GM21515 (cell line): ENCODE measurements around the gene DAB1.

Experiments
- ATAC-seq: cut with Tn5 transposase; IDR thresholded peaks from one replicate; pipeline ENCODE4 v1.9.1; 2021; ENCODE audit not compliant: unreplicated experiment

DAB1 gene

DNA sequence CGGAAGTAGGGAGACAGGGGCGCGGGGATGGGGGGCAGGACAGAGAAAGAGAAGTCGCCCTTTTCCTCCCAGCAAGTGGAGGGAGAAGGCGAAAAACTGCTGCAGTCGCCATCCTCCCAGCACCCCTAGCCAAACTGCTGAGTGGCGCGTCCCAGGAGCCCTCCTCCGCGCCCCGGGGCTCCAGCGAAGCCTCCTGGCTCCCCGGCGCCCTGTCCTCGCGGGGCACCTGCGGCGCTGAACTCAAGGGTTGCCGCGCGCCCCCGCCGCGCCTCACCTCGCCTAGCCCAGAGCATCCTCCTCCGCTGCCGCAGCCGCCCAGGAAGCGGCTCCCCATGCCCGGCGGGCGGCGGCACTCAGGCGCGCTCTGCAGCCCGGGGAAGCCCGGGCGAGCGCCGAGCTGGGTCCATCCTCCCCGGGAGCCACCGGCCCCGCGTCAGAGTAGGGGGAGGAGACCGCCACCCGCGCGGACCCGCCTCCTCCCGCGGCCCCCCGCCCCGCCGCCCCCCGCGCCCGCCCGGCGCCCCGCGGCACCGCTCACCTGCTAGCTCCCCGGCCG is at the start of gene DAB1:
TSS of gene DAB1 (minus strand) at position 405 of the 556 bp plus-strand sequence. CDS start 133,030 bp downstream, outside the sequence.
- no peak for ATAC-seq

DNA sequence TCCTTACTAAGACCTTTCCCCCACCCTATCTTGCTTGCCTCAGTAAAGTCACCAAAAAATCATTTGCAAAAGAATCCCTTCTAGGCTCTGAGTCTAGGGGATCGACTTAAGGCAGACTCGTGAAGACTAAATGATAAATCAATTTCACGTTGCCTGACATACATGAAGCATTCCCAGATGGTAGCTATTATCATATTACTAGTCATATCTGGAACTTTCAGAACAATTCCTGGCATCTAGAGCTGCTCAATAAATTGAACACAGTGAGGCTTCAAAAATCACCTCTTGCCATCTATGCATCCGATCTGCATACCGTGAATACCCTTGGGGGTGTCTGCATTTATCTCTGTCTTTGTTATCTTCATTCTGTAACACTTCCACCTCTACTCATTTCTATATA is 49.6 kb upstream of the DAB1 start:
- ATAC-seq = no peak

DNA sequence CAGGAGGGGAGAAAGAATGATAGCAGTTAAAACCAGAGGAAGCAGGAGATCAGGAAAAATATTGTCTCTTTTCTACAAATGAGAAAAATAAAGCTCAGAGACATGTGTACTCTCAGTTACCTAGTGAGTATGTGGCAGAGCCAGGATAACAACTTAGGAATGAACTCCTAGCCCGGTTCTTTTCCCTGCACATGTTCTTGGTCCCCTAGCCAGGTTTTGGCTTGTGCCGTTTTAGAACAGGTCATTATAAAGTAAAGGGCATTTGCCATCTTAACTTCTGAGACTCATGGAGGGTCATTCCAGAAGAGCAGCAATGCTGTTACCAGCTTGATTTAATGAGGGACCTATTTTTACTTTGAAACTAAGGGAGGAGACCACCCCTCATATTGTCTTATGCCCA is 48.1 kb upstream of the DAB1 start:
- ATAC-seq = no peak

DNA sequence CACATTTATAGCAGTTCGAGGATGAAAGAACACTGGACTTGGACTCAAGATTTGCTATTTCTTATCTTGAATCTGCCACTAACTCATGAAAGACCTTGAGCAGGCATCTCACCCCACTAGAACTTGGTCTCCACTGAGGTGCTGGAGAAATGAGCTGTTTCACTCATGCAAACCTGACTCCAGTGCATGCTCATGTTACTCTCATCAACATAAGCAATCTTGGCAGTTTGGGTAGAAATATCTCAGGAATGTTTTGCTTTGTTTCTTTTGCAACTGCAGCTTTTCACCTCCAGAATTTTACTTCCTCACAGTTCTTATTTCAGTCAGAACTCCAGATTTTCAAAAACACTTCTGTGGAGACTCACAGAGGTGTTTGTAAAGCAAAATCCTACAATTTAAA is 46.2 kb upstream of the DAB1 start:
- ATAC-seq = no peak

DNA sequence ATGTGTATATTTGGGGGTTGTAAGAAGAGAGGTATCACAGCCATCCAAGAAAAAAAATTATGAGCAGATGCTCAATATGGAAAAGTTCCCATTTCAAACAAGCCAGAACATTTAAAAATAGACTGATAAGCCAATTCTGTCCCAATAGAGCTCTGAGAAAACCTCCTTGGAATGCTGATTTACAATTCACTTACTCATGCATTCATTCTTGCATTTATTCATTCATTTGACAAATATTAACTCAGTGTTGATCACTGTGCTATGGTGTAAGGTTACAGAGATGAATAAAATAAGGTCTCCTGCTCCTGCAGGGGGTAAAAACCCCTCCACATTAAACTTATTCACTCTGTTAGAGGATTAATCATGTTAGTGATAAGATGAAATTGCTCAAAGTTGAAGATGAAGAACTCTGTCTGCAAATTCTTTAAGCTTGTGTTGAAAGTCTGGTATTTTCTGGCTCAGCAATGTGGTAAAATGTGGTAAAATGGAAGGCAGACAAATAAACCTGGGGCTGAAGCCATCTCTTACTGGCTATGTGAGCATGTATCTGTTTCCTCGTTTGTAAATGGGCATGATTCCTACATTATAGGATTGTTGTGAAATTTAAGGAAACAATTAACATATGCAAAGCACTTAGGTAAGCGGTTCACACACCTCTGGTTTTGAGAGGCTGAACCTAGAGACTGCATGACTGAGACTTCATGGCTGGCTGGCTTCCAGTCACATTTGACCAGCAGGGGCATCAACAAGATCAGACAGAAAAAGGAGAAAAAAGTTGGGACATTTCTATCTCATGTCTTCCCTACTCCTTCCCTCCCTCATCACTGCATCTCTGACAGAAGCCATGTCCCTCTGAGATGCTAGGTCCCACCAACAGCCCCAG is 45.0 kb upstream of the DAB1 start:
- no peak for ATAC-seq

DNA sequence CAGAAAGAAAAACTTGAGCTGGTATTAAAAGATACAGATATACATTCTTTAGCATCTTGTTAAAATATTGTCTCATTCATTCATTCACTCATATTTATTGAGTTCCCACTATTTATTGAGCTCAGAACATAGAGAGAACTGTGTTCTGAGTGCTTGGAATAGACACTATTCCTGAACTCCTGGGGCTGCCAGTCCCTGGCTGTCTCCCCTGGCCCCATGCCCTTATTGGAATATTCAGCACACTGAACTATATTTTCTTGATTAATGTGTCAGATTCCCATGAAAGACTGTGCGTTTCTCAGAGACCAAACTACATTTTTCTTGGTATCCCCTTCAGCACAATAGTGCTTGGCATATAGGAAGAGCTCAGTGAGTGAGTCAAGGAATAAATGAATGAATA is 44.0 kb upstream of the DAB1 start:
- ATAC-seq = no peak

DNA sequence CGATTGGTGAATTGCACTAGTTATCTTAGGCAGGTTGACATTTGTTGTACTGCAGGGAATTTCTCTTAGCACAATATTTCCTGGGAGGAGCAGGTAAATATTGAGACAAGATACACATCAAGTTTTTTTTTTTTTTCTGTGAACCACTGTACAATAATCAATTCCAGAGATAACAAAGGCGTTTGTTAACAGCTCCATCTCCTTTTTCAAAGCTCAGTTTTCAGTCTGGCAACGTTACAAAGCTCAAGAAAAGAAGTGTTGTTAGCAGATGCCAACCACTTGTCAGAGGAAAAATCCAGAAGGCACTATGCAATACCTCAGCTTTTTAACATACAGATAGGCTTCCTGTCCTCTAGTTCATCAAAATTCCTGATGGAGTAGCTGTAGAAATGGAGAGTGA is 40.9 kb upstream of the DAB1 start:
- no peak for ATAC-seq

DNA sequence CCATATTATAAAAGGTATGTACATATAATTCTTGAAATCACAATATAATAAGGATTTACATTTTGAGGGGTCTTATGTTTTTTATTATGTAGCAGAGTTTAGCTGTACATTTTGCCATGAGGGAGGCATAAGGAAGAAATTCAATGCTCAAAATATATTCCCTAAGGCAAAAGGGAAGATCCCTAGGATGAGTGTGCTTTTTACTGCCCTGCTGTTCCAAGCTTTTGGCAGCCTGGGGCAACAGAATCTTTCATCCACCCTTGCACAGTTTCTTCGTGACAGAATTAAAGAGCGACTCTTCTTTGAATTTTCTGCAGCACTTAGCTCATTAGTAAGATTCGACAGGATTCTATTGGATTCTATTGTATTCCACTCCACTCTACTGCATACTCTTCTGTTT is 39.5 kb upstream of the DAB1 start:
- no peak for ATAC-seq

DNA sequence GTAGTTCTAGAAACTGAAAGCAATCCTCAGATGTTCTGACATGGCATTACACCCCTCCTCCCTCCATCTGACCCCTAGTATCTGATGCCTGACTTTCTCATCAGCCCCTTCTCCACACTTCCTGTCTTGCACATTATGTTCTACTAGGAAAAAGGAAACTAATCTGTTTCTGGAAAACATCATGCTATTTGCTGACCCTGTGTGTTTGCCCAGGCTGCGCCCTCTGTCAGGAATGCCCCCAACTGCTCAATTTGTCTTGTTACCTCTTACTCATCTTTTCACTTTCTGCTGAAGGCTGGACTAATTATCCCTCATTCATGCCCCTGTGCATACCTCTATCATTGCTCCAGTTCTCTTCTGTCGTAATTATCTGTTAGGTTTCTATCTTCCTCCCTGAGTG is 37.5 kb upstream of the DAB1 start:
- no peak for ATAC-seq

DNA sequence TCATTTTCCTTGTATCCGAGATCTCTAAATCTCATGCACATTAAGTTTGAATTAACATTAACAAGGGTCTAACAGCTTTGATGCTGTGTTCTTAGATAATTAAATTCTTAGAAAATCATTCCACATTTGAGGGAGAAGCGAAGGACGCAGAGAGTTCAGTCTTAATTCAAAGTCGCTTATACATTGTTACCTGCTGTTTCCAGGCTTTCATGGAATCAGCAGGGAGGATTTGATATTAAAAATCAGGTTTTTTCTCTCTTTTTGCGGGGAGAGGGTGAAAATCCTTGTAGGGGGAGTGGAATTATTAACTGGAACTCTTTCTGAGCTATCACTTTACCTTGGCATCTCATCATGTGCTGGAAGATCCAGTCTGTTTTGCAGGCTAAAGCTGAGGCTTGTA is 27.7 kb upstream of the DAB1 start:
- no peak for ATAC-seq

DNA sequence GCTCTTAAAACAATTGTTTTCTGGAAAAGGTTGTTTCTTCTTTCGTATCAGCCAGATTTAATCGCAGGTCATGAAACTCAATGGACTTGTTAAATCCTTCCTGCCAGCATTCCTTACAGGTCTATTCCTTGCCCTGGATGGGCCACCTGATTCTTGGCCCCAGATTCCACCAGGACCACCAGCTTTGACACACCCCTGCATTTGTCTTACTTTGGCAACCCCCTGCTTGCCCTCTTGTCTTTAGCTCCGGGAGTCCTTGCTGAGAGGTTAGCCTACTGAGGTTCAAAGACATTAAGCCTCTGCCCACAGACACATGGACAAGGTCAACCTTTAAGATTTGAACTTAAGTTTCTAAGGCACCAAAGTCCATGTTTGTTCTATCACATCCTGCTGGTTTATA is 27.1 kb upstream of the DAB1 start:
- ATAC-seq = no peak

DNA sequence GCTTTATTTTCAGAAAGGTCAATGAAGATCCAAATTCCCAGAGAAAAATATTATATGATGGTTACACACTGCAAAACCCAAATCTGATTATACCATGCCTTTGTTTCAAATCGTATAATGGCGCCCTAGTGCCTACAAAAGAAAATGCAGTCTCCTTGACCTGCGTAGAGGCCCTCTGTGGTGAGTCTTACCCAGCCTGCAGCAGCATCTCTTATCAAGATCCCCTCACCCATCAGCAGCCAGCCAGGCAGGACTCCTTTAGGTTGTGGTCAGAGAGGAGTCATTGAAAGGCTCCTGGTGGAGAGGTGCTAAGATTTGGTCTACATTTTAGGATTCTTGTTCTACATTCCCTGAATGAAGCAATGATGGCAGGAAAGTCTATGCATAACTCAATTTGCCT is 23.7 kb upstream of the DAB1 start:
- no peak for ATAC-seq

DNA sequence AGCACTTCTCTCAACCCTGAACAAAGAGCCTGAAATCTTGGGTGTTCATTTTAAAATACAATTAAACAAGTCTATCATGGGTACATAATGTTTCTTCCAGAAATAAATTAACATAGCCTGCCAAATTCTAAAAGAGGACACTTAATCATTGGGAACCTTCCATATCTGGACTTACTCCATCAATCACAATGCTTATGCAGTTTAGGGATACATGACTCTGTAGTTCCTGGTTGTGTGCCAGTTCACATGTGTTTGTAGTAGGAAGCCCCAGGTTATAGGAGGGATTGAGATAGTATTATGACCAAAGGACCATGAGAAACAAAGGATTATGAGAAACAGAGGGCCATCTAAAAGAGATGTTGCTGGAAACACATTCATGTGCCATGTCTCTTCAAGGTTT is 19.1 kb upstream of the DAB1 start:
- ATAC-seq = no peak

DNA sequence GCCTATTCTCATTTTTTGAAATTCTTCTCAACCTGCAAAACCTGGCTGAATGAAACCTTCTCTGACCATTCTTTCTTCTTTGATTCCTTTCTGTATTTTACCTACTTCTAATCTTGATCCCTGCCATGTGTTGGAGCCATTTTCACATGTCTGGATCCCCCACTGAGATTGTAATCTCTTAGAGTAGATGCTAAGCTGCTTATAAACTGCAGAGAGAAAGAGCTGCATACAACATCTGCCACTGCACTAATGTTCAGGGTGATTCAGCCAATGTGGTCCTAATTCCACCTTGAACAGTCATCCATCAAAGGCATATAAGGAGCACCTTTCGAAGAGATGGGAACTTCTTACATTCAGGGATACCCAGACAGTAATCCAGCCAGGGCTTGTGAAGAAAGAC is 16.2 kb upstream of the DAB1 start:
- ATAC-seq = no peak

DNA sequence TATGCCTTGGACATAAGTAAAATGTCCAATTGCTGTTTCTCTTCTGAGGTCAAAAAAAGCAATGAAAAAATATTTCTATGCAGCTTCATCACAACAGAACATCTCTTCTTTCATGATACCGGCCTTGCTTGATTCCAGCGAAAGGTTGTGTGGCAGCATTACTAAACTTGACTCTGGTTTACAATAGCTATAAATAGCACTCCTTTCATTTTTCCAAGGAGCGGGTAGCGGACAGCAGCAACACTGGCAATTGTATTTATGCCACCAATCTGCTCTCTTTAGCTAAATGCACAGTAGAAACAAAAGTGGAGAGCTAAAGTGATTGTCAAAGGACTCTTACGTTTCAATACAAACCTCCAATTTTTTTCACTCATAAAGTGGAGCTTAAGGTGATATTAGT is 7.5 kb upstream of the DAB1 start:
- no peak for ATAC-seq

DNA sequence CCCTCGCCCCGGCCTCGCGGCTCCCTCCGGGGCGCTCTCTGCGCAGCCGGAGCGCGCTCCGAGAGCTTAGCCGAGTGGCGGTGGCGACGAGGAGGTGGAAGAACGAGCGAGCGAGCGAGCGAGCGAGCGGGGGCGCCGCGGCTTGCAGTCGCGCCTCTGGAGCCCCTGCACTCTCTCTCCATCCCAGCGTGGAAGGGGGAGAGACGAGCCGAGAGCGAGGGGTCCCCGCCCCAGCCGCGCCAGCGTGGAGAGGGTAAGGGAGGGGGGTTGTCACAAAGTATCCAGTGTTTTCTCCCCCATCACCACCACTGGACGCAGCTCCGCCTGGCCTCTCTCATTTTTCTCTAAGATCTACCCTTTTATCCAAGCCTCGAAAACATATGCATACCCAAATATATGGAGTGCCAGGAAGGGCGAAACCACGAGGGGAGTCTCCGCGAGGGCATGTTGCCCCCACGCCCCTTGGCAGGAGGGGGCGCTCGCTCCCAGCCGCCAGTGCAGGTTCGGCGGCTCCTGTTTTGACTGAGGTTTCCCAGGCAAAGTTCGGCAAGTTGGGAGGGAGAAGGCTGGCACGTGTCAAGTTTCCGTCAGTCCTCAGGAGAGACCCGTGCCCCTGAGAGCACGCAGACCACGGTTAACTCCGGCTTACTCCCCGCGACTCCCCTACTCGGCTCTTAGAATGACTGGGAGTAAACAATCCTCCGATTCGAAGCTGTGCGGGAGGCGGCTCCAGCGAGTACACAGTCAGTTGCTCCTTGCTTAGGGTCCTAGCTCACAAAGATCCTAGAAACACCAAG is 569 bp upstream of the DAB1 start:
- ATAC-seq = no peak

DNA sequence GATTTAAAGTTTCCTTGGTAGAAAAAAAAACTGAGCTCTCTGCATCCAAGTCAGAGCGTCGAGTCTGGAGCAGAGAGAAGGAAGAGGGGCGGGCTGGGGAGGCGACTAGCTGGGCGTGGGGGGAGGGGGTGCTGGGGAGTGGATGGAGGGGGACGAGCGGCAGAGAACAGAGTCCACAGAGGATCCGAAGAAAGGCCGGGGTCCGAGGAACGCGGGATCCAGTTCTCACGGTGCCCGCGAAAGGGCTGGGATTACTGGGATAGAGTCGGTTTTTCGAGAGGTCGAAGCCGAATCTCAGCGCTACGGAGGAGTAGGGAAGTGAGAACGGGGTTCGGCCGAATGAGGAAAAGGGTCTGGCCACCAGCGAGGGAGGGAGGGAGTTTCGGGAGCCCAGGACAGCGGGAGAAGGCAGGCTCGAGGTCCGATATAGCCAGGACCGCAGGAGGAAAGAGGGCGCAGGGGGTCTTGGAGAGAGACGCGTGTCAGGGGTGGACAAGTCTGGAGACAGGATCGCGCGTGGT is 665 bp downstream of the DAB1 start:
- no peak for ATAC-seq

DNA sequence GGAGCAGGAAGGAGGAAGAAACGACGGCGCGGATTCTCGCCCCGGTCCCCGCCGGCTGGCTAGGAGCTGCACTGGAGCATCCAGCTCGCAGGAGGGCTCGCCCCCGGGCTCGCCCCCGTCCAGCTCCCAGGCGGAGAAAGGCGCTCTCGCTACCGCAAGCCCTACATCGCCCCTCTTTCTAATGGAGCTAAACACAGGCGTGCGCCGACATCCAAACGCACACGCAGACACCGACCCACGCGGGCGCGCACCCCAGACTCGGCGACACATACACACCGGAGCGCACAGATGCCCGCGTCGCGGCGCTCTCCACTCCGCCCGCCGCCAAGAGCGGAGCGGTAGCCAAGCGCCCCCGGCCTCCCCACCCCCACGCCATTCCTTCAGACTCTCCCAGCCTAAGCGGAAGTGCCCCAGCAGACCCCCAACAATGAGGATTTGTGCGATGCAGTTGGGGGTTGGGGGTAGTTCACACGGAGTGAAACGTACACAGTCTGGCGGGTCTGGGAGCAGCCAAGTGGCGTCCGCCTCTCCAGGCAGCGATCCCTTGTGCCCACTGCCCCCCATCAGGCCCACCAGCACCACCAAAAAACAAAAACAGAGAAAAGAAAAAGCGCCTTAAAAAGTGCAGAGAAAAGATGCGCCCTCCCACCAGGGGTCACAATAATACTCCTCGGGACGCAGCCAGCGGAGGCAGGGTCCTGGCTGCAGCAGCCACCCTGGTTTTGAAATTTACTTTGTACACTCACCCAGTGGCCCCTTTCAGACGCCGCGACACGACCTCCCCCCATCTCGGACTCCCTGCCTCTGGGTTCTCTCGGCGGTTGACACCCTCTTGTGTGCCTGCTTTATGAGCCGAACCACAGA is 1.4 kb downstream of the DAB1 start:
- ATAC-seq = no peak

DNA sequence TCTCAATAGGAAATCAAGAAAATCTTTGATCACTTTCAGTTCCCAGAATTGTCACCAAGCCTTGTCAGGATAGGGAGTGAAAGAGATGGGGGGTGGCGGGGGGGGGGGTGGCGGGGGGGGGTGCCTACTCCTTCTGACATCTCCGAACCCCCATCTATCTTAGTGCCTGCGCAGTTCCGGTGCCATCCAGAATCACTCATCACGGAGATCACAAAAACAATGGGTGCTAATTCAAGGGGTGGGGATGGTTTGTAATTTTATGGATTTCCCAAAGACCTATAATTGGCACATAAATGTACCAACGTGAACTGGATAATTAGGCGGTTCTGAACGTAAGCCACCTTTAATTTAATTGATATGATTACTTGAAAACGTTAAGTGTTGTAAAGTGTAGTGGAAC is 2.1 kb downstream of the DAB1 start:
- no peak for ATAC-seq

DNA sequence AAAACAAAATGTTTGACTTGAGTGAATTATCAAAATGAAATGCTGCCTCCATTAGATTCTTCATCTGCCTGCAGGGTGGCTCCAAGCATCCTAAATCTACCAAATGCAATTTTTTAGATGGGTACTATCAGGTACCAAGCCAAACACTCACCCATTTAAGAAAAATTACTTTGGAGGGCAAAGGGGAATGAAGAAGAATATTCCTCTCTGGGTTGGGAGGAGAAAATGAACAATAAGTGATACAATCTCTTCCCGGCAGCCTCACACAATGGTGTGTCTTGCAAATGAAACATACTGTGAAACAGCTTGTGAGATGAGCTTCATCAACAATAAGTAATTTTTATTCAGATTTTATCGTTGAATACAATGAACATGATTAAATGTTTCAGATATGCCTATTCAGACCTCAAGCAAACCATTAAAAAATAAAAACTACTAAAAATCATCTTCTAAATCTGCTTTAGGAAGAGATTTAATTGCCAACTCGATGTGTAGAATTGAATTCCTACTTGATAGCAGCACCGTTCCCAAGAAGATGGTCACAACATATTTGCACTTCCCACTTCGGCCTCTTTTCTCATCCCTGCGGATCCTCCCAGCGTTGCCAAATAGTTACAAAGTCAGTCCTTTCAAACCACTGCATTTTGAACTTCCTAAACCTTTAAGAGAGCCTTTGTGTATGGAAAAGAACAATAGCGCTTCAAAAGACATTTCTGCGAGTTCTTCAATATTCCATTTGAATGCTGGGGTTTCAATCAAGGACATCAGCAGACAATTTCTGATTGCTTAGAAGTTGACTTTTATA is 2.7 kb downstream of the DAB1 start:
- ATAC-seq = no peak
